SU-DHL-6 (cell line): ENCODE measurements around the gene WDR13.

ENCODE experiments used
- CTCF ChIP-seq: fragments of 200-600 bp; sonication (generic); IDR thresholded peaks from one replicate; pipeline ENCODE4 v1.5.1; 2017; ENCODE audit warnings: antibody characterized with exemption, mild to moderate bottlenecking, low read length, moderate library complexity; ENCODE audit not compliant: insufficient read depth, poor library complexity, severe bottlenecking
- EZH2phosphoT487 ChIP-seq: fragments of 200-600 bp; sonication (generic), shearing (Covaris generic); conservative IDR thresholded peaks from 2 replicates; pipeline ENCODE4 v1.6.1; 2018; ENCODE audit warnings: mild to moderate bottlenecking, antibody characterized with exemption, low read length, moderate library complexity, mixed read lengths

- TF ChIP-seq CTCF, result no peak
- no peak for TF ChIP-seq EZH2phosphoT487
These were observed 4.6 kb downstream of the WDR13 start for GRCh38 chrX:48601741-48602394.
